ENCODE measurements around the gene SPTBN1. TPM values are rescaled to one million over a fixed set of nuclear protein-coding genes. Genes with fewer than 3 reads are reported as not detected.
A peak's percentile ranks its signal among the peaks of the same experiment; 100 is the strongest.

The SPTBN1 gene
- total RNA-seq, 1 donor from 2014 or later: 983 TPM

GRCh38 chr2:54614819-54615218, 158.7 kb downstream of the SPTBN1 start:
- H3K36me3 Mint-ChIP-seq (ENCODE audit: low read depth, unreplicated experiment): peaks cover 67% of the 10 kb centered on the region
- no peak for TF ChIP-seq CTCF (IDR thresholded peaks at IDR 0.05; ENCODE audit: unreplicated experiment)
- H3K27ac Mint-ChIP-seq (ENCODE audit: unreplicated experiment): peak overlapping the region; percentile 73
- H3K4me1 Mint-ChIP-seq (ENCODE audit: unreplicated experiment): peaks cover 58% of the 10 kb centered on the region
- DNase-seq (ENCODE audit: low spot score): no peak
- H3K27me3 Mint-ChIP-seq (ENCODE audit: unreplicated experiment): peaks cover 41% of the 10 kb centered on the region
- no peak overlapping the region for H3K4me3 Mint-ChIP-seq (ENCODE audit: unreplicated experiment)
- H3K9me3 Mint-ChIP-seq (ENCODE audit: unreplicated experiment): no peaks in the 10 kb centered on the region

GRCh38 chr2:54615832-54616534, 159.9 kb downstream of the SPTBN1 start:
- peaks cover 61% of the 10 kb centered on the region for H3K4me1 Mint-ChIP-seq (ENCODE audit: unreplicated experiment)
- H3K36me3 Mint-ChIP-seq (ENCODE audit: low read depth, unreplicated experiment): peaks cover 75% of the 10 kb centered on the region

DNA sequence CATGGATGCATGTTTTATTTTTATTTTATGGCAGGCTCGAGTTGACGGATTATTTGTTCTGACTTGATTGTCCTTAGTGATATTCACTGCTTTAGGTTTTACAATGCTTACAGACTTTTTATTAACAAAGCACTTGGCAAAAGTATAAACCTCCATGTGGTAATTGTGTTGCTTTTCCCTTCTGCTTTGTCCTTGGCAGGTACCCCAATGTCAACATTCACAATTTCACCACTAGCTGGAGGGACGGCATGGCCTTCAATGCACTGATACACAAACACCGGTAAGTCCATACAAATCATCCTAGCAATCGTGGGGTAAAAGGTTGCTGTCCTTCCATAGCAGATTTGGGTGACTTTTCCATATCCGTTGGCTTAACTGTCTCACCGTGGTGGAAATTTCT, 161.3 kb downstream of the SPTBN1 start:
- no peaks in the 10 kb centered on the region for H3K9me3 Mint-ChIP-seq (ENCODE audit: unreplicated experiment)
- peaks cover 54% of the 10 kb centered on the region for H3K27me3 Mint-ChIP-seq (ENCODE audit: unreplicated experiment)
- no peak for TF ChIP-seq CTCF (IDR thresholded peaks at IDR 0.05; ENCODE audit: unreplicated experiment)
- no peak for DNase-seq (ENCODE audit: low spot score)
- H3K36me3 Mint-ChIP-seq (ENCODE audit: low read depth, unreplicated experiment): peaks cover 79% of the 10 kb centered on the region
- peaks cover 51% of the 10 kb centered on the region for H3K4me1 Mint-ChIP-seq (ENCODE audit: unreplicated experiment)
- peak overlapping the region; percentile 2 for H3K27ac Mint-ChIP-seq (ENCODE audit: unreplicated experiment)
- no peak overlapping the region for H3K4me3 Mint-ChIP-seq (ENCODE audit: unreplicated experiment)

More at GRCh38 chr2:54615832-54616534, 159.9 kb downstream of the SPTBN1 start:
- peak overlapping the region; percentile 80 for H3K4me3 Mint-ChIP-seq (ENCODE audit: unreplicated experiment)
- peak overlapping the region; percentile 67 for H3K27ac Mint-ChIP-seq (ENCODE audit: unreplicated experiment)
- H3K27me3 Mint-ChIP-seq (ENCODE audit: unreplicated experiment): peaks cover 45% of the 10 kb centered on the region
- TF ChIP-seq CTCF (IDR thresholded peaks at IDR 0.05; ENCODE audit: unreplicated experiment): no peak
- DNase-seq (ENCODE audit: low spot score): no peak
- no peaks in the 10 kb centered on the region for H3K9me3 Mint-ChIP-seq (ENCODE audit: unreplicated experiment)

DNA sequence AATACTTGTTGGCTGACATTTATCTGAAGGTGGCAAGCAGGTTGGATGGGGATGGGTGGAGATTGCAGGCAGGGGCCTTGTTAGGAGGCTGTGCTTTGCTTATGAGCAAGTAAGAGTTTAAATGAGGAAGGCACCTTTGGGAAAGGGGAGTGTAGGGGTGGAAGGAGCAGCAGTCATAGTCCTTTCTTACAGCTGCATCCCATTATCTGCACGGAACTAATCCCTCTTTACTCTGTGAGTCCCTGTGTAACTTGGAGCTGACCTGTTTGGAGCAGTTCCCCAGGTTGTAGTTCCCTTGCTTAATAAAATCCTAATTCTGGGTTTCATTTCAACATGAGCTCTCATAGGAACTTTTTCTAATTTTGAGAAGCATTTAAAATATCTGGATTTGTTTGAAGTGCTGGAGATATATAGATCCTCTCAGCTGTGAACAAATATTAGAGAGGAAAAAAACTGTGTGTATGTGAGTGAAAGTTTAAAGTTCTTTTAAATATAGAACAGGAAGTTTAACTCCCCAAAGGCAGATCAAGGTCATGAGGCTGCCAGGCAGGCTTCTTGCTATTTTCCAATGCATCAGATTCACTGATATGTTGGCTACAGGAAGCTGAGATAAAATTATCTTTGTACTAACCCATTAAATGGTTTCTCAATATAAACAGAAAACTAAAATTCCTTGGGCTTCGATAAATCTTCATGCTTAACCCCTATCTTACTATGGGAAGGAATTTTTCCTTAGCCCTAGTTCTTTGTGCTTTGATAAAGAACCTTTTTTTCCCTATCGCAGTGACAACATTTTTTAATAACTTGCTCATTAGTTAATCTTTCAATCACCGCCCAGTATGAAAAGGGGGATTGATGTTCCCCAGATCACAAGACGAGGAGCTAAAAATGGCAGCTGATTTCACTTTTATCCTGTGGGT, 162.8 kb downstream of the SPTBN1 start:
- Mint-ChIP-seq H3K4me1 (ENCODE audit: unreplicated experiment) (peaks cover 36% of the 10 kb centered on the region), H3K36me3 (ENCODE audit: low read depth, unreplicated experiment) (peaks cover 80% of the 10 kb centered on the region), H3K27me3 (ENCODE audit: unreplicated experiment) (peaks cover 50% of the 10 kb centered on the region)

More for the DNA sequence above, 162.8 kb downstream of the SPTBN1 start:
- Mint-ChIP-seq H3K9me3 (ENCODE audit: unreplicated experiment) (no peaks in the 10 kb centered on the region), H3K4me3 (ENCODE audit: unreplicated experiment) (peak overlapping the region; percentile 71), H3K27ac (ENCODE audit: unreplicated experiment) (peak overlapping the region; percentile 83)
- no peak for DNase-seq (ENCODE audit: low spot score)
- TF ChIP-seq CTCF (IDR thresholded peaks at IDR 0.05; ENCODE audit: unreplicated experiment): no peak

All from endothelial cell (in vitro differentiated cells).